ENCODE results near the gene SRGAP2B.
"Not testable (repeated sequence)": the region's sequence is repeated elsewhere in the genome, so short reads cannot be mapped to it uniquely, and the experiment has no call there.

DNA sequence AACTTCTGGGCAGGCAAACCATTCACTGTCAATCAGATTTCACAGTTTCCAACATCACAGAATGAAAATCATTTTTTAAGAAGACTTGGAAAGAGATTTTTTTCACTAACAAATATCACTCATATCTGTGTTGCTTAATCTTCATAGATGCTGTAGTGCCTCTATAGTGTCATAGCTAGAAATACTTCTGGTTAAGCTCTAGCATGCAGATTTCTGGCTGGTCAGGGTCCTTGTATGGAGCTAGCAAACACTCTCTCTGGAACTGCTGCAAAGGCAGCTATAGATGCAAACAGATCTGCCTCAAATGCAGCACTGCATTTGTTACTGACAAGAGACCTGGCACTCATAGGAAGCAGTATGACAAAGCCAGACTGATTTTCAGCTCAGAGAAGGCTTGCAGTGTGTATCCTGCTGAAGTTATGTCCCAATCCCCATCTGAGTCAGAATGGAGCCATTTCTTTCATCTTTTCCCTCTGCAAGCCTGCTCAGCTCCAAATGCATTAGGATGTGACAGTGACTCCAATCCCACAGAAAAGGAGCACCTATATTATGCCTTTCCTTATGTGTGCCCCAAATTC is 99.2 kb downstream of the SRGAP2B start:
- TF ChIP-seq, protein P1, sequence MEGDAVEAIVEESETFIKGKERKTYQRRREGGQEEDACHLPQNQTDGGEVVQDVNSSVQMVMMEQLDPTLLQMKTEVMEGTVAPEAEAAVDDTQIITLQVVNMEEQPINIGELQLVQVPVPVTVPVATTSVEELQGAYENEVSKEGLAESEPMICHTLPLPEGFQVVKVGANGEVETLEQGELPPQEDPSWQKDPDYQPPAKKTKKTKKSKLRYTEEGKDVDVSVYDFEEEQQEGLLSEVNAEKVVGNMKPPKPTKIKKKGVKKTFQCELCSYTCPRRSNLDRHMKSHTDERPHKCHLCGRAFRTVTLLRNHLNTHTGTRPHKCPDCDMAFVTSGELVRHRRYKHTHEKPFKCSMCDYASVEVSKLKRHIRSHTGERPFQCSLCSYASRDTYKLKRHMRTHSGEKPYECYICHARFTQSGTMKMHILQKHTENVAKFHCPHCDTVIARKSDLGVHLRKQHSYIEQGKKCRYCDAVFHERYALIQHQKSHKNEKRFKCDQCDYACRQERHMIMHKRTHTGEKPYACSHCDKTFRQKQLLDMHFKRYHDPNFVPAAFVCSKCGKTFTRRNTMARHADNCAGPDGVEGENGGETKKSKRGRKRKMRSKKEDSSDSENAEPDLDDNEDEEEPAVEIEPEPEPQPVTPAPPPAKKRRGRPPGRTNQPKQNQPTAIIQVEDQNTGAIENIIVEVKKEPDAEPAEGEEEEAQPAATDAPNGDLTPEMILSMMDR (conservative IDR thresholded peaks at IDR 0.05) = not testable (repeated sequence)
- TF ChIP-seq ZFX (IDR thresholded peaks at IDR 0.05) = not testable (repeated sequence)
